GM12801 (cell line): ENCODE results near the gene MSS51.

ENCODE experiments used
- TF ChIP-seq, protein P1 (sequence below): IDR thresholded peaks from one replicate; pipeline ENCODE4 v1.5.1; 2011; ENCODE audit warnings: control low read depth; ENCODE audit not compliant: insufficient read length; ENCODE audit errors: extremely low read depth

MSS51 gene

DNA sequence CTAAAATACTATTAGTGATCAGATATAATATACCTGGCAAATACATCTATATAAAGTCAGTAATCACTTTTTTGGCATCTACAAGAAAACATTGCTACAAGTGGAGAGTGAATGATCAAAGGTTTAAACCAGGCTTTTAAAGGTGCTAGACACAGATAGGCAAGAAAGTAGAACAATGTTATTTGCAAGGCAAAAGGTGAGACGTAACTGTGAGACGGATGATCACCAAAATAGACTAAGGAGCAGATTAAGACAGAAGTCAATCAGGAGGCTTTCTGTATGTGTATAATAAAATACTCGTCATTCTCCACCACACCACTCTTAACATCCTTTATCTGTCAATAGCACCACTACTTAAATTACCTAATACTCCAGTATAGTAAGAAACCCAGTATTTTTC, 27.8 kb downstream of the MSS51 start:
- TF ChIP-seq, protein P1, sequence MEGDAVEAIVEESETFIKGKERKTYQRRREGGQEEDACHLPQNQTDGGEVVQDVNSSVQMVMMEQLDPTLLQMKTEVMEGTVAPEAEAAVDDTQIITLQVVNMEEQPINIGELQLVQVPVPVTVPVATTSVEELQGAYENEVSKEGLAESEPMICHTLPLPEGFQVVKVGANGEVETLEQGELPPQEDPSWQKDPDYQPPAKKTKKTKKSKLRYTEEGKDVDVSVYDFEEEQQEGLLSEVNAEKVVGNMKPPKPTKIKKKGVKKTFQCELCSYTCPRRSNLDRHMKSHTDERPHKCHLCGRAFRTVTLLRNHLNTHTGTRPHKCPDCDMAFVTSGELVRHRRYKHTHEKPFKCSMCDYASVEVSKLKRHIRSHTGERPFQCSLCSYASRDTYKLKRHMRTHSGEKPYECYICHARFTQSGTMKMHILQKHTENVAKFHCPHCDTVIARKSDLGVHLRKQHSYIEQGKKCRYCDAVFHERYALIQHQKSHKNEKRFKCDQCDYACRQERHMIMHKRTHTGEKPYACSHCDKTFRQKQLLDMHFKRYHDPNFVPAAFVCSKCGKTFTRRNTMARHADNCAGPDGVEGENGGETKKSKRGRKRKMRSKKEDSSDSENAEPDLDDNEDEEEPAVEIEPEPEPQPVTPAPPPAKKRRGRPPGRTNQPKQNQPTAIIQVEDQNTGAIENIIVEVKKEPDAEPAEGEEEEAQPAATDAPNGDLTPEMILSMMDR: no peak

- TF ChIP-seq, protein P1: no peak
Measured at GRCh38 chr10:73404690-73405089, 28.7 kb downstream of the MSS51 start.

GRCh38 chr10:73401636-73402035, 31.7 kb downstream of the MSS51 start:
- TF ChIP-seq, protein P1: no peak

DNA sequence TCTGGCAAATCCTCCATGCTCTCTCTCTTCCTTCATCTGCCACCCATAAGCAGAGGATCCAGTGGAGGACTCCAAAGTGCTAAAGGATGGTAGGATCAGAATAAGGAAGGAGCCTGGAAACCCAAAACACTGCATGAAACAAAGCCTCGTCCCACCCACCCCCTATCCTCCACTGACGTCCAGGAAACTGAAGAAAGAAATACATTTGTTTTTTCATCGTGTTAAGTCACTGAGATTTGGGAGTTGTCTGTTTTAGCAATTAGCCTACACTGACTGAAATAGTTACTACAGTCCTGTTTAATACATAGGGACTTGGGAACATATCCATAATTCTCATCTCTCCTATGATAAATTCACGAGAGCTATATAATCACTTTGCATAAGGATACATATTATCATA, 34.3 kb downstream of the MSS51 start:
- TF ChIP-seq, protein P1: no peak

- TF ChIP-seq, protein P1: no peak
Measured at GRCh38 chr10:73398024-73398423, 35.3 kb downstream of the MSS51 start.

DNA sequence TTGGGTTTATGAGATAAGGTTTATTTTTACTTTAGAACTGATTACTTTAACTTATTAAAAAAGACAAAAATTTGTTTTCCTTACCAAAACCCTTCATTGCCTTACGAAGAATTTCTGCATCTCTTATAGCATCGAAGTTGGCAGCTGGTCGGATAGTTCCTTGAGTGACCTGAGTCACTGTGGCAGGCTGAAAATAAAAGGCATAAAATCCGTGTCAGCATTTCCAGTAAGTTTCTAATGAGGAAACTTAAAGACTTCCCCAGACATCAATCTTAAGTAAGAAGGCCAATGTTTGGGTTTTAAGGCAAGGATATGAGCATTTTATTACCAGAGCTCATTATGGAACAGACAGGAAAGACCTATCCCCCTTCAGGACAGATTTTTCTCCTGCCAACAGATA, 45.1 kb downstream of the MSS51 start:
- TF ChIP-seq, protein P1: no peak

- TF ChIP-seq, protein P1: no peak
Measured at GRCh38 chr10:73386583-73386982, 46.8 kb downstream of the MSS51 start.

GRCh38 chr10:73379064-73379748, 54.2 kb downstream of the MSS51 start:
- TF ChIP-seq, protein P1: no peak
